NCI-H748 treated with DMSO at 0.1 percent for 48 hours (cell line): ENCODE data around the gene ACSBG1.

ENCODE experiments used
- DNase-seq: peaks from one replicate; lab custom pipeline; 2025; lab: John Stamatoyannopoulos, UW

ACSBG1 gene

GRCh38 chr15:78201281-78202190 lies 32.8 kb downstream of the ACSBG1 start:
- no peak for DNase-seq

GRCh38 chr15:78200276-78200930 lies 34.0 kb downstream of the ACSBG1 start:
- DNase-seq = no peak

GRCh38 chr15:78197632-78198031 lies 36.7 kb downstream of the ACSBG1 start:
- DNase-seq = no peak

- no peak for DNase-seq
Observed at GRCh38 chr15:78195735-78196201, 38.6 kb downstream of the ACSBG1 start.

- no peak for DNase-seq
Observed at GRCh38 chr15:78194568-78194925, 39.8 kb downstream of the ACSBG1 start.

DNA sequence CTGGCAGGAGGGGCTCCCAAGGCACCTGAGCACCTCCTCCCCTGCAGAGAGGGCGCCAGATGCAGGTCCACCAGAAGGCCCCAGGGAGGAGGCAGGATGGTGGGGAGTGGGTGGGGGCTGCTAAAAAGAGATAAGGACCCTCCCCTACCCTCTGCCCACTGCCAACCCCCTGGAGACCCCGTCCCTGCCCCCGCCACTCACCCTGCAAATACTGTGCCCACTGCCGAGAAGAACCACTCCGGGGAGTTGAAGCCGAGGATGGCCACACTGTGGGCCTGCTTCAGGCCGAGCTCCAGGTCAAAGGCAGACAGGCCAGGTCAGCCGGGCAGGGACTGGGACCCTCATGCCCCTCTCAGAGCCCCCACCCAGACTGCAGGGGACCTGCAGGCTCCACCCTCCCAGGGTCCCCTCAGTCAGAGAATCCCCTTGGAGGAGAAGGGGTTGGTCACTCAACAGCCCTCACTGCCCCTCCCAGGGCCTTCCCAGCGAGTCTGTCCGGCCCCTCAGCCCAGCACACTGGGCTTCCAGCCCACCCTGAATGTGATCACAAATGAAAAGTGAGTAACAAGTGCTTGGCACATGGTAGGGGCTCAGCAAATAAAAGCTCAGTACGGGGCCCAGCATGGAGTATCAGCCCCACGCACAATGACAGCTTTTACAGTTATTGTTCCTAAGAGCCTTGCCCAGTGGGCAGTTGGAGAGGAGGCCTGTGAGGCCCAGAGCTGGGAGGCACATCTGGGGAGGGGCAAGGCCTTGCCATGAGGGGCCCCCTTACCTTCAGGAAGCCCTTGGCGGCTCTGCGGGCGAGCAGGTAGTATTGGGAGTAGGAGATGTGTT lies 40.4 kb downstream of the ACSBG1 start:
- no peak for DNase-seq

GRCh38 chr15:78192826-78193594 lies 41.4 kb downstream of the ACSBG1 start:
- no peak for DNase-seq

- DNase-seq = no peak
Observed at GRCh38 chr15:78182821-78183220, 51.5 kb downstream of the ACSBG1 start.

DNA sequence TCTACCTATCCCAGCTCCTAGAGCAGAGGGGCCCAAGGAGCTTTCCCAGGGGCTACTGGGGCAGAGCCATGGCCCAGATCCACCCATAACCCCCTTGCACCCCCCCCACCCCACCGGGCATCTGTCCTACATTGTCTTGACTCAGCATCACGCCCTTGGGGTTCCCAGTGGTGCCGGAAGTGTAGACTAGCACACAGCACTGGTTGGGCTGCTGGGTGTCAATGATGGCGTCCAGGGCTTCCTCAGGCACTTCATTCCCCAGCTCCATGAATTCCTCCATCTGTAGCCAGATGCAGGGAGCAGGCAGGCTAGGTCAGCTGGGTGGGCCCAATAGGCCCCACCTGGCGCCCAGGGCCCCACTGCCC lies 52.0 kb downstream of the ACSBG1 start:
- DNase-seq = no peak

- no peak for DNase-seq
Observed at GRCh38 chr15:78179906-78180305, 54.5 kb downstream of the ACSBG1 start.

- no peak for DNase-seq
Observed at GRCh38 chr15:78179286-78179840, 55.0 kb downstream of the ACSBG1 start.

GRCh38 chr15:78178064-78178463 lies 56.3 kb downstream of the ACSBG1 start:
- no peak for DNase-seq

- DNase-seq = no peak
Observed at GRCh38 chr15:78177447-78177873, 56.9 kb downstream of the ACSBG1 start.

DNA sequence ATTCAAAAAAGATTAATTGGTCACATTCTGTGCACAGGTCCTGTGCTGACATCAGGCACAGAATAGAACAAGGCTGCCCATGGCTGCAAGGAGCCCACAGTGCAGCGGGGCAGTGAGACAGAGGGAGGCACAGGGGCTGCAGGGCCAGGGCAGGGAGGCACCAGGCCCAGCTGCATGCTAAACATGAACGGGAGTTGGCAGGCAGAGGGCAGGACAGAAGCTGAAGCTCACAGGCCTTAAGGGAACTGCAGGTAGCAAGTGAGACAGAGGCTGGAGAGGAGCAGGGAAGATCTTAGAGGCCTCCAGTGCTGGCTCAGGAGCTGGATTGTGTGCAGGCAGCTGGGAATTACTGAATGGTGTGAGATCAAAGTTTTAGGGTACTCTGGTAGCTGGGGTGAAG lies 59.0 kb downstream of the ACSBG1 start:
- DNase-seq = no peak

GRCh38 chr15:78174401-78174800 lies 60.0 kb downstream of the ACSBG1 start:
- DNase-seq = no peak

GRCh38 chr15:78171864-78172472 lies 62.4 kb downstream of the ACSBG1 start:
- DNase-seq = no peak

- no peak for DNase-seq
Observed at GRCh38 chr15:78170848-78171773, 63.3 kb downstream of the ACSBG1 start.

DNA sequence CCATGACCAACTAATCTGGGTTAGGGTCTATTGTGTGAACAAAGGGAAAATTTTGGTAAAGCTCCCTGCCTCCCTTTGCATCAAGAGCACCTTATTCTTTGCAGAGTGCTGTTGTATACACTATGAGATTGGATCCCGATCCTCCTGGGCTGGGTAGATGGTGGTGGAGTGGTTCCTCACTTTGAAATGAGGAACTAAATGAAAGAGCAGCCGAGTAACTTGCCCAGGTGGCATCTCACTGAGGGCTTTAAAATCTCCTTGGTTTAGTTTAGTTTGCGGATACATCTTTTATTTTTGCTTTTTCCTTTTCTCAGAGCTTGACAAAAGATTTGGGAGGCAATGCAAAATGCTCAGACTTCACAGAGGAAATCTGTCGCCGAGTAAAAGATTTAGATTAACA lies 65.8 kb downstream of the ACSBG1 start:
- DNase-seq = no peak

GRCh38 chr15:78167227-78167888 lies 67.0 kb downstream of the ACSBG1 start:
- no peak for DNase-seq
